NT2/D1 (cell line): Measurements from ENCODE around the gene SLC4A4.

Experiments
- DNase-seq: peaks from one replicate; pipeline ENCODE4 v3.0.0-alpha.2; 2011; ENCODE audit warnings: low read depth, low spot score
- H3K27me3 ChIP-seq: 2 replicates; pipeline ENCODE4 v1.6.0; 2011; ENCODE audit warnings: mild to moderate bottlenecking; ENCODE audit not compliant: insufficient read length, insufficient read depth
- H3K36me3 ChIP-seq: 2 replicates; pipeline ENCODE4 v1.6.1; 2011; ENCODE audit warnings: mild to moderate bottlenecking, low read length, mixed read lengths; ENCODE audit not compliant: insufficient read depth, insufficient read length
- H3K4me1 ChIP-seq: 2 replicates; pipeline ENCODE4 v1.5.1; 2011; ENCODE audit not compliant: insufficient read depth, insufficient read length
- H3K4me3 ChIP-seq: 2 replicates; pipeline ENCODE4 v1.5.1; 2011; ENCODE audit warnings: low read depth; ENCODE audit not compliant: insufficient read length
- H3K9ac ChIP-seq: 2 replicates; pipeline ENCODE4 v1.6.0; 2011; ENCODE audit warnings: low read depth; ENCODE audit not compliant: insufficient read length
- H3K9me3 ChIP-seq: 2 replicates; pipeline ENCODE4 v1.5.1; 2011; ENCODE audit warnings: mild to moderate bottlenecking, low read length; ENCODE audit not compliant: insufficient read depth
- SUZ12 ChIP-seq: IDR thresholded peaks from 2 replicates; pipeline ENCODE4 v1.6.1; 2011; ENCODE audit not compliant: insufficient read length, insufficient read depth; ENCODE audit errors: extremely low read depth
- YY1 ChIP-seq: IDR thresholded peaks from 2 replicates; pipeline ENCODE4 v1.6.1; 2011; ENCODE audit not compliant: insufficient read length, insufficient read depth
- ZNF274 ChIP-seq: IDR thresholded peaks from 2 replicates; pipeline ENCODE4 v1.6.1; 2011; ENCODE audit warnings: mild to moderate bottlenecking, low read depth, low read length

SLC4A4 gene

DNA sequence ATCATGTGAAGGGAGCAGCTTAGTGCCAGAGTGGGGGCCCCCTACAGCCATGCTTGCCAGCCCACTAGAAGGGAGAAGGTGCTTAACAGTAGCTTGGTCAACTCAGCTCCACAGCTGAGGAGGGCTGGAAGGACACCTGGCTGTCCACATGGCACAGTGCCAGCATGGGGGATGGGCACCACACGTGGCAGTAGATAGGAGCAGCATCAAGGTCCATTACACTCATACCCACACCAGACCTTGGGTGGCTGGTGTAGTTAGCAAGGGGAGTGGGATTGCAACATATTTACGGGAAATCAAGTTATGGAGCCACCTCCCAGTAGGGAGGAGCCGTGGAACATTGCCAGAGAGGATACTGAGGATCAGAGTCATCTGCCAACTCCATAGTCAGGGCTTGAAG is 37.9 kb upstream of the SLC4A4 start:
- no peak for DNase-seq
- Histone ChIP-seq H3K9me3 (no peaks in the 10 kb centered on the region), H3K9ac (no peak overlapping the region), H3K36me3 (no peaks in the 10 kb centered on the region), H3K4me1 (no peaks in the 10 kb centered on the region), H3K27me3 (no peaks in the 10 kb centered on the region), H3K4me3 (no peak overlapping the region)
- TF ChIP-seq YY1 (no peak), ZNF274 (no peak), SUZ12 (no peak)

DNA sequence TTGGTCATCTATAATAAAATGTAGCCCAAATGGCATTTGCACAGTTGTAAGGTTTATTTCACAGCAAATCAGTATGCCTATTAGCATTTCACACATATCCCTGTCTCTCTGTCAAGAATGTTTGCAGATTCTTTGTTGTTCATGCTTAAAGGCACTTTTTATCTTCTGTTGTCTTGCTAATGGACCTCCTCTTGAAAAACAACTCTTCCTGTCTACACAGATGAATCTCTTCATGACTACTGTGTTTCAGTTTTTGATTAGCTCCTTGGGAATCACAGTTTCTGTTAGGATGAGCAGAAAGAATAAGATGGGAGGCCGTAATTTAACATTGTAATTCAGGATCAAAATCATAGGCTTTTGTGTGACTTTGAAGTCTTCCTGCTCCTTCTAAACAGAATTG is 35.5 kb upstream of the SLC4A4 start:
- Histone ChIP-seq H3K9me3 (no peaks in the 10 kb centered on the region), H3K27me3 (no peaks in the 10 kb centered on the region), H3K4me1 (no peaks in the 10 kb centered on the region), H3K36me3 (no peaks in the 10 kb centered on the region), H3K4me3 (no peak overlapping the region), H3K9ac (no peak overlapping the region)
- TF ChIP-seq YY1 (no peak), SUZ12 (no peak), ZNF274 (no peak)
- DNase-seq, result no peak

DNA sequence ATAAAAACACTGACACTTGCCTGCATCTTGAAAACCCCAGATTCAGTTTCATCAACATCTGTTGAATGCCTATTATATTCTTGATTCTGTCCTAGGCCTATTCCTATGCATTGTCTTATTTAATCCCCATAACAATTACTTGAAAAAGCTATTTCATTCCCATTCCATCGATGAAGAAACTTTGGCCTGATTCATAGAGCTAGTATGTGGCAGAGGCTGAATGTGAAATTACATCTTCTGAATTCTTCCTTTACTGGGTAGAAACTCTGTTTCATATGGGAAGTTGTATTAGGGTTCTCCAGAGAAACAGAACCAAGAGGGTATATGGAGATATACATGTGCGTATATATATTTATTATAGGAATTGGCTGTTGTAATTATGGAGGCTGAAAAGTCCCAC is 35.0 kb upstream of the SLC4A4 start:
- Histone ChIP-seq H3K27me3 (no peaks in the 10 kb centered on the region), H3K36me3 (no peaks in the 10 kb centered on the region), H3K9ac (no peak overlapping the region), H3K4me1 (no peaks in the 10 kb centered on the region), H3K4me3 (no peak overlapping the region), H3K9me3 (no peaks in the 10 kb centered on the region)
- no peak for DNase-seq
- TF ChIP-seq ZNF274 (no peak), SUZ12 (no peak), YY1 (no peak)

DNA sequence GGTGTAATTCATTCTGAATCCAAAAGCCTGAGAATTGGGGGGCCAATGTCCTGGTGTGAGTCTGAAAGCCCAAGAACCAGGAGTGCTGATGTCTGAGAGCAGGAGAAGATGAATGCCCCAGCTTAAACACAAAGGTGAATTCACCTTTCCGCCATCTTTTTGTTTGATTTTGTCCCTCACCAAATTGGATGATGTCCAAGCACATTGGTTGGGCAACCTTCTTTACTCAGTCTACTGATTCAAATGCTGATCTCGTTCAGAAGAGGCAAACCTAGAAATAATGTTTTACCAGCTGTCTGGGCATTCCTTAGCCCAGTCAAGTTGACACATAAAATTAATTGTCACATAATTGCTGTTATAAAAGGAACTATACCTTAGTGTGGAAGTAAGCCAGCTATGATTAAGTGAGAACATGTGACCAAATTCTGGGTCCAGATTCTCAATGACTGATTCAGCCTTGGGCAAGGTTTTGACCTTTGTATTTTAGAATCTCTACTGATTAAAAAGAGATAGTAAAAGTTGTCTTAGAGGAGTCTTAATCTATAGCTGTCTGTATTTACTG is 34.5 kb upstream of the SLC4A4 start:
- Histone ChIP-seq H3K27me3 (no peaks in the 10 kb centered on the region), H3K9ac (no peak overlapping the region), H3K4me1 (no peaks in the 10 kb centered on the region), H3K9me3 (no peaks in the 10 kb centered on the region), H3K36me3 (no peaks in the 10 kb centered on the region), H3K4me3 (no peak overlapping the region)
- no peak for TF ChIP-seq ZNF274
- no peak for TF ChIP-seq YY1
- no peak for TF ChIP-seq SUZ12
- no peak for DNase-seq

DNA sequence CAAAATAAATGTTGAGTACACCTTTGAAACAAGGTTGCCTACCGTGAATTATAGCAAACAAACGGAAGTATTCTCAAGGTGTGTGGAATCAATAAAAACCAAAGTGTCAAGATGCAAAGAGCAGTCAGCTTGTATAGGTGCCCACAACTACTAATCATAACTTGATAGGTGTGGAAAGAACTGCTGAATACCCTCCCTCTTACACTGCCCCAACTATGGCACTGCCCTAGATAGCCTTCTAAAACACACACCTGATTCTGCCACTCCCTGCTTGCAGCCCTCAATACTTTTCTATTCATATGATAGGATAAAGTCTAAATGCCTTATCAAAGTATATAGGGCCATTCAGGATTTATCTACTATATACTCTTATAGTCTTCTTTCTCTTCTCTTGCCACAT is 31.1 kb upstream of the SLC4A4 start:
- no peaks in the 10 kb centered on the region for H3K36me3 ChIP-seq
- no peak overlapping the region for H3K9ac ChIP-seq
- H3K9me3 ChIP-seq, result no peaks in the 10 kb centered on the region
- TF ChIP-seq YY1, result no peak
- no peak for TF ChIP-seq ZNF274
- TF ChIP-seq SUZ12, result no peak
- H3K4me3 ChIP-seq, result no peak overlapping the region
- no peaks in the 10 kb centered on the region for H3K27me3 ChIP-seq
- DNase-seq, result no peak
- H3K4me1 ChIP-seq, result no peaks in the 10 kb centered on the region

DNA sequence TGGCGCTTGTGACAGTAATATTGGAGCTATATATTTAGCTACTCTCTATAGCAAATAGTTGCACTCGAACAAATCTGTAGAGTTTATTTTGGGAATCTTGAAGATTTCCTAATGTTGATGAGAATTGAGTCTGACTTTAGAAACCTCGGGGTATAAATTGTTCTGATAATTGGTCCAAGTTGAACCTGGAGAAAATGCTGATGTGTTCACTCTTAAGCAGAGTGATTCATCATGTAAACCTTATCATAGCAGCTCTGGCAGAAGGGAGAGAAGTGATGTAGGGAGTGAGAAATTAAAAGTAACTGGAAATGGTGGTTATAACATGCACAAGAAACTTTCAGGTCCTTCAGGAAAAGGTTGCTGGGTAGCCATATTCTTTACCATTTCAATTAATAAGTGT is 16.4 kb upstream of the SLC4A4 start:
- no peak for DNase-seq
- no peaks in the 10 kb centered on the region for H3K9me3 ChIP-seq
- H3K9ac ChIP-seq, result no peak overlapping the region
- no peak overlapping the region for H3K4me3 ChIP-seq
- no peaks in the 10 kb centered on the region for H3K36me3 ChIP-seq
- no peaks in the 10 kb centered on the region for H3K4me1 ChIP-seq
- no peaks in the 10 kb centered on the region for H3K27me3 ChIP-seq
- no peak for TF ChIP-seq ZNF274
- no peak for TF ChIP-seq SUZ12
- TF ChIP-seq YY1, result no peak

DNA sequence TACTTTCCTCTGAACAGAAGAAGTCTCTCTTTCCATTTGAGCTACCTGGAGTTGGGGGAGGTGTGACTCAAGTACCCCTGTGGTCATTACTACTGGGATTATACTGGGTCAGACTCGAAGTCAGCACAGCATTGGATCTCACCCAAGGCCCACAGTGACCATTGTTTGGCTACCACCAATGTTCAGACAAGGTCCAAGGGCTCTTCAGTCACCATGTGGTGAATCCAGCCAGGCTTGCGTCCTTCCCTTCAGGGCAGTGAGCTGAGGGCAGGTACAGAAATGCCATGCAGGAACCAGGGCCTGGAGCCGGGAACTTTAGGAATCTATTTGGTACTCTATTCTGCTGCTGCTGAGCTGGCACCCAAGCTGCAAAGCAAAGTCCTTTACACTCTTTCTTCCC is 5.5 kb upstream of the SLC4A4 start:
- H3K4me3 ChIP-seq, result no peak overlapping the region
- no peak overlapping the region for H3K9ac ChIP-seq
- H3K9me3 ChIP-seq, result no peaks in the 10 kb centered on the region
- H3K4me1 ChIP-seq, result no peaks in the 10 kb centered on the region
- TF ChIP-seq ZNF274, result no peak
- no peak for TF ChIP-seq YY1
- no peak for TF ChIP-seq SUZ12
- DNase-seq, result no peak
- H3K36me3 ChIP-seq, result no peaks in the 10 kb centered on the region
- H3K27me3 ChIP-seq, result no peaks in the 10 kb centered on the region
